ENCODE measurements around the gene MRTO4.
"Not testable (repeated sequence)": the region's sequence is repeated elsewhere in the genome, so short reads cannot be mapped to it uniquely, and the experiment has no call there.

MRTO4 gene

GRCh38 chr1:19273106-19273843 is 21.7 kb downstream of the MRTO4 start:
- no peak for DNase-seq

GRCh38 chr1:19273844-19274531 is 22.4 kb downstream of the MRTO4 start:
- not testable (repeated sequence) for DNase-seq

- no peak for DNase-seq
Observed at GRCh38 chr1:19274636-19275035, 23.0 kb downstream of the MRTO4 start.

GRCh38 chr1:19283891-19284290 is 32.3 kb downstream of the MRTO4 start:
- no peak for DNase-seq

GRCh38 chr1:19284881-19285280 is 33.3 kb downstream of the MRTO4 start:
- no peak for DNase-seq

- DNase-seq, result not testable (repeated sequence)
Observed at GRCh38 chr1:19285366-19285765, 33.8 kb downstream of the MRTO4 start.

GRCh38 chr1:19285807-19286206 is 34.2 kb downstream of the MRTO4 start:
- DNase-seq, result not testable (repeated sequence)

GRCh38 chr1:19287436-19288185 is 36.0 kb downstream of the MRTO4 start:
- no peak for DNase-seq

- peak; percentile 75 for DNase-seq
Observed at GRCh38 chr1:19288324-19289241, 37.0 kb downstream of the MRTO4 start, which contains the start of gene AKR7A3. Gene AKR7A3 (minus strand): TSS chr1:19288770. CDS start chr1:19288709, 61 bp downstream.

GRCh38 chr1:19289244-19289643 is 37.6 kb downstream of the MRTO4 start:
- DNase-seq, result no peak

GRCh38 chr1:19294638-19295037 is 43.0 kb downstream of the MRTO4 start:
- DNase-seq, result no peak

GRCh38 chr1:19300211-19300610 is 48.6 kb downstream of the MRTO4 start:
- no peak for DNase-seq

GRCh38 chr1:19304081-19304480 is 52.5 kb downstream of the MRTO4 start:
- DNase-seq, result not testable (repeated sequence)

- no peak for DNase-seq
Observed at GRCh38 chr1:19305880-19306279, 54.3 kb downstream of the MRTO4 start.

- DNase-seq, result no peak
Observed at GRCh38 chr1:19306941-19307340, 55.3 kb downstream of the MRTO4 start.

GRCh38 chr1:19307794-19308508 is 56.3 kb downstream of the MRTO4 start:
- DNase-seq, result no peak

- no peak for DNase-seq
Observed at GRCh38 chr1:19308509-19308907, 56.9 kb downstream of the MRTO4 start.

- no peak for DNase-seq
Observed at GRCh38 chr1:19309123-19309813, 57.7 kb downstream of the MRTO4 start.
